Activated naive CD8-positive, alpha-beta T cell (primary cell): ENCODE measurements around the gene PIEZO2.
"Not testable (repeated sequence)": the region's sequence is repeated elsewhere in the genome, so short reads cannot be mapped to it uniquely, and the experiment has no call there.

Experiments used
- H3K27ac Mint-ChIP-seq: one replicate; pipeline ENCODE4 v1.8.0; 2021; ENCODE audit warnings: mixed read lengths
- H3K27me3 Mint-ChIP-seq: one replicate; pipeline ENCODE4 v1.8.0; 2021; ENCODE audit warnings: mixed read lengths
- H3K36me3 Mint-ChIP-seq: one replicate; pipeline ENCODE4 v1.8.0; 2021; ENCODE audit warnings: mixed read lengths
- H3K4me1 Mint-ChIP-seq: one replicate; pipeline ENCODE4 v1.8.0; 2021; ENCODE audit warnings: low read depth, mixed read lengths
- H3K4me3 Mint-ChIP-seq: one replicate; pipeline ENCODE4 v1.8.0; 2021; ENCODE audit warnings: mild to moderate bottlenecking, mixed read lengths
- H3K9me3 Mint-ChIP-seq: one replicate; pipeline ENCODE4 v1.8.0; 2021; ENCODE audit warnings: low read depth, mixed read lengths

PIEZO2 gene

DNA sequence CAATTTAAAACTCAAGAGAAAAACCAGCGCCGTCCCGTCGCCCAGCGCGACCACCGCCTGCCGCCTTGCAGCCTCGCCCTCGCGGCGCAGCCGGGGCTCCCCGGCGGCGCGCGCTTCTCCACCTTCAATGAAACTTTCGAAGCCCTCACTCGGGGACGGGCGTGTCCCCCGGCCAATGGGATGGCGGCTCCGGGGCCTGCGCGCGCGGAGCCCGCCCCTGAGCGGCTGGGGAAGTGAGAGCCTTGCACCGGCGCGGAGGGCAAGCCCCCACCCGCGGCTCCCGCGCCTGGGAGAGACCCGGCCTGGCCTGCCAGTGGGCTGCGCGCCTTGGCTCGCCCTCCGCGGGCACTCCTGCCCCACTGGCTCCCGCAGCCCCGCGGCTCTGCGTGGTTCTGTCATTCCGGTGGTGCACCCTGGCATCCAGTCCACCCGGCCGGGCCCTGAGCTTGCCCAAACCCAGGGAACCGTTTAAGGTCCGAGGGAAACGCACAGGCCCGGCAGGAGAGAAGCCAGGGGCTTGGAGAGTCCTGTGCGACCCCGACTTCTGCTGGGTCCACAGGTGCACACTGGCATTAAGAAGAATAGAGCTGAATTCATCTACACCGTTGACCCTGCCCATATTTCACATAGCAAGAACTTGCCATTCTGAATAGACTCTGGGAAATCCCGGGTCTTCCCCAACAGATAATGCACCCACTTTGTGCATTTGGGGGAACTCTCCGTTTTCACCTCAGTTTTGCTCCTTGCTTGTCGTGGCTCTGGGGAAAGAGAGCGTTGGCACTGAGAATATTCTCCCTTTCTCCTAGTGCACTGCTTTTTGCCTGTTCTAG lies at the start of gene PIEZO2:
PIEZO2 (minus strand) TSS at position 129 of the 830 bp plus-strand sequence. CDS start 981 bp downstream, outside the sequence.
- peaks cover 17% of the 10 kb centered on the region for H3K27me3 Mint-ChIP-seq
- no peak within 1 kb of the TSS for H3K4me3 Mint-ChIP-seq
- no peak within 1 kb of the TSS for H3K27ac Mint-ChIP-seq
- H3K36me3 Mint-ChIP-seq: no peaks in the 10 kb centered on the region
- H3K4me1 Mint-ChIP-seq: peaks cover 3% of the 10 kb centered on the region
- H3K9me3 Mint-ChIP-seq: no peaks in the 10 kb centered on the region

DNA sequence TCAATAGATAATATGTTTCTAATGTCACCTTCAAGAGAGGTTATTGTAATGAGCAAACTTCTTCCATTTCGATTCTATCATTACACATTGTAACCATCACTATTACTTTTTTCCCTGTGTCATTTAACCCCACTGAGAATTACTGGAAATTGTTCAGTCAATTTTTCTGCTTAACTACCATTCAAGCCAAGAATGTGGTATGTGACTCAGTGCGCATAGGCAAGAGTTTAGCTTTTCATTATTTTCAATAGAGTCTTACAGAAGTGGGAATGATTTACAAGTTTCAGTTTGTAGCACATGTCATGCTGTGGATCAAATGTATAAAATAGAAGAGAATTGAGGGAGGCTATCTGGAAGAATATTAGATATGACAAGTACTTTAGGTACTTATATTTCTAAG lies 34.3 kb upstream of the PIEZO2 start:
- Mint-ChIP-seq H3K4me1 (no peaks in the 10 kb centered on the region), H3K36me3 (no peaks in the 10 kb centered on the region), H3K27me3 (no peaks in the 10 kb centered on the region), H3K27ac (no peak overlapping the region), H3K4me3 (no peak overlapping the region), H3K9me3 (no peaks in the 10 kb centered on the region)

DNA sequence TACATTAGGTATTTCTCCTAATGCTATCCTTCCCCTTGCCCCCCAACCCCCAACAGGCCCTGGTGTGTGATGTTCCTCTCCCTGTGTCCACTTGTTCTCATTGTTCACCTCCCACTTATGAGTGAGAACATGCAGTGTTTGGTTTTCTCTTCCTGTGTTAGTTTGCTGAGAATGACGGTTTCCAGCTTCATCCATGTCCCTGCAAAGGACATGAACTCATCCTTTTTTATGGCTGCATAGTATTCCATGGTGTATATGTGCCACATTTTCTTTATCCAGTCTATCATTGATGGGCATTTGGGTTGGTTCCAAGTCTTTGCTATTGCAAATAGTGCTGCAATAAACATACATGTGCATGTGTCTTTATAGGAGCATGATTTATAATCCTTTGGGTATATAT lies 32.3 kb upstream of the PIEZO2 start:
- not testable (repeated sequence) for H3K36me3 Mint-ChIP-seq, H3K27ac Mint-ChIP-seq, H3K27me3 Mint-ChIP-seq, H3K4me3 Mint-ChIP-seq, H3K9me3 Mint-ChIP-seq, H3K4me1 Mint-ChIP-seq

DNA sequence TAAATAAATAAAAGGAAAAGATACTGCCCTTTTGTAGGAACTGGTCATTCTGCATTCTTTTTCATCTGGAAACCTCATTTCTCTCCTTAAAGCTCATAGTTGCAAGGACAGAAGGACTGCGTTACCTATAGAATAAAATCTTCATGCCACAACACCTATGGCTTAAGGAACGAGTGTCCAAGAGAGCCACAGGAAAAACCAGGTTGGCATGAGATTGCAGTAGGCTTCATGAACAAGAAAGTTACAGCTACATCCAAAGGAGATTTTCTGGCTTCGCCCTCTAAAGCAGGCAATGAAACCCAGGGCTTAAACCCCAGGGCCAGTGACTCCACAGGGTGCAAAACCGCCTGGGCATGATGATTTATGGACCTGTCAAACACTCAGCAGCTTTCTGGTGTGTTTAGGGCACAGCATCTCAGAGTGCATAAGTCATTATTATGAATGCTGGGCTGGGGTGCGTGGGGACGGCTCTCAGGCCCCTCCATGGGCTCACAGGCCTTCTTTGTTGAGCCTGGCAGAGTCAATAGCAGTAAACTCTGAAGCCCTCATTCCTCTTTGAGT lies 30.7 kb upstream of the PIEZO2 start:
- no peaks in the 10 kb centered on the region for H3K36me3 Mint-ChIP-seq
- H3K27me3 Mint-ChIP-seq: no peaks in the 10 kb centered on the region
- H3K4me1 Mint-ChIP-seq: no peaks in the 10 kb centered on the region
- H3K9me3 Mint-ChIP-seq: no peaks in the 10 kb centered on the region
- H3K4me3 Mint-ChIP-seq: no peak overlapping the region
- H3K27ac Mint-ChIP-seq: no peak overlapping the region

DNA sequence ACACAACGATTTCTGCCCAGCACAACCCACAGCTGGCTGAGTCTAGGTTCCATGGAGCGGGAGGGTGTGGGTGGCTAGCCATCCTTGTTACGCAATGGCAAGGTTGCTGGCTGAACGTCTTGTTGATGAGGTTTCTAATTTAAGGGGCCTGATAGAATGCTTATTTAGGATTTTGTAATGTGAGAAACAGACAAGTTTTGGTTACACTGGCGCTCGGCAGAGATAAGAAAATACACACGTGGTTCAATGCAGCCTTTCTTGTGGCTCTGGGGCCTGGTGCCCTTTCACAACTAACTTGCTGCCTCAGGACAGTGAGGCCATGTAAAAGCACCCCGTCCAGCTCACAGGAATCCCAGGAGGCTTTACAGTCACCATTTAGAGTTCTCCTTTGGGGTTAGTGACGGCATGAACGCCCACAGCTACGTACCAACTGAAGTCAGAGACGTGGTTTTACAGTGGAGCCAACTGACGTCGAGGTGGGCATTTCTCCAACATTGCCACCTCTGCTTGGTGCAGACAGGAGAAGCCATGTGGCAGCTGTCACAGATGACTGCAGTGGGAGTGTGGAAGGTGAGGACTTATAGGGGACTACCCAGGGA lies 29.7 kb upstream of the PIEZO2 start:
- Mint-ChIP-seq H3K27ac (no peak overlapping the region), H3K36me3 (no peaks in the 10 kb centered on the region), H3K27me3 (no peaks in the 10 kb centered on the region), H3K4me1 (no peaks in the 10 kb centered on the region), H3K9me3 (no peaks in the 10 kb centered on the region), H3K4me3 (no peak overlapping the region)

- Mint-ChIP-seq H3K27ac (no peak overlapping the region), H3K9me3 (no peaks in the 10 kb centered on the region), H3K27me3 (no peaks in the 10 kb centered on the region), H3K36me3 (no peaks in the 10 kb centered on the region), H3K4me1 (no peaks in the 10 kb centered on the region), H3K4me3 (no peak overlapping the region)
Measured at GRCh38 chr18:11177382-11177781, 28.0 kb upstream of the PIEZO2 start.

DNA sequence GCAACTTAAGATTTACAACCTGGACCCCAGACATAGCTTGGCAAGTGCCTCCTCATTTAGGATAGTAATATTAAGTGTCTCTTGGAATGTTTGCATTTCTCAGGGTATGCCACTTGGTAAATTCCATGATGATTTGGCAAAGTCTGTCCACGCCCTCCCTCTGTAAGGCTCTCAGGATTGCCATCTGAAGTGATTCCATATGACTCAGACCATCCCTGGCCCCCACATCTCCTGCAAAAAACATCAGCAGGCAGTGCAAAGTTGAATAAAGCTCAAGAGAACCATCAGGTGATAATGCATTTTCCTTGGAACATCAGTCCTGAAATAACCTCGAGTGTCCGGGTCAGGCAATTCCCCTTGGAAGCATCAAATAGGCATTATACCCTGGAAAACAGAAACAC lies 27.1 kb upstream of the PIEZO2 start:
- no peak overlapping the region for H3K4me3 Mint-ChIP-seq

GRCh38 chr18:11175266-11175979 lies 26.1 kb upstream of the PIEZO2 start:
- Mint-ChIP-seq H3K36me3 (no peaks in the 10 kb centered on the region), H3K4me1 (no peaks in the 10 kb centered on the region), H3K27ac (no peak overlapping the region), H3K9me3 (no peaks in the 10 kb centered on the region), H3K27me3 (peaks cover 2% of the 10 kb centered on the region), H3K4me3 (no peak overlapping the region)

More for the DNA sequence above, 27.1 kb upstream of the PIEZO2 start:
- H3K9me3 Mint-ChIP-seq: no peaks in the 10 kb centered on the region
- H3K27ac Mint-ChIP-seq: no peak overlapping the region
- H3K36me3 Mint-ChIP-seq: no peaks in the 10 kb centered on the region
- H3K27me3 Mint-ChIP-seq: peaks cover 2% of the 10 kb centered on the region
- H3K4me1 Mint-ChIP-seq: no peaks in the 10 kb centered on the region

GRCh38 chr18:11174179-11174578 lies 24.8 kb upstream of the PIEZO2 start:
- H3K4me3 Mint-ChIP-seq, H3K27me3 Mint-ChIP-seq, H3K4me1 Mint-ChIP-seq, H3K36me3 Mint-ChIP-seq, H3K27ac Mint-ChIP-seq, H3K9me3 Mint-ChIP-seq: not testable (repeated sequence)

DNA sequence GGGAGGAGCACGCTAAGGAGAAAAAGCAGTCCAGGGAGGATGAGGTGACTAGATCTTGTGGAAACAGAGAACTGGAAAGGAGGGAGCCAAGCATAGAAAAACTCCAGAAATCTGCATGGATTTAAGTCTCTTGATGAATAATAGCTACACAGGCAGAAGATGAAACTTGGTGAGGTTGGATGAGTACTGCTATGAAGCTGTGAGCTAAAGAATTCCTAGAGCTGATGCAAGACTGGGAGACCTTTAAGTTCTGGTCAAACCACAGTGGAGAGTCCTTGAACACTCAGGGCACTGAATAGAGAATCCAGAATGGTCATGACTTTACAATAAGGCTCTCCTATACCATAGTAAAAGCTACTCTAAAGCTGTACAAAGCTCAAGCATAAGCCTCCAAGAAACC lies 18.4 kb upstream of the PIEZO2 start:
- no peaks in the 10 kb centered on the region for H3K4me1 Mint-ChIP-seq
- H3K4me3 Mint-ChIP-seq: no peak overlapping the region
- peaks cover 6% of the 10 kb centered on the region for H3K27me3 Mint-ChIP-seq
- H3K36me3 Mint-ChIP-seq: no peaks in the 10 kb centered on the region
- no peaks in the 10 kb centered on the region for H3K9me3 Mint-ChIP-seq
- no peak overlapping the region for H3K27ac Mint-ChIP-seq

DNA sequence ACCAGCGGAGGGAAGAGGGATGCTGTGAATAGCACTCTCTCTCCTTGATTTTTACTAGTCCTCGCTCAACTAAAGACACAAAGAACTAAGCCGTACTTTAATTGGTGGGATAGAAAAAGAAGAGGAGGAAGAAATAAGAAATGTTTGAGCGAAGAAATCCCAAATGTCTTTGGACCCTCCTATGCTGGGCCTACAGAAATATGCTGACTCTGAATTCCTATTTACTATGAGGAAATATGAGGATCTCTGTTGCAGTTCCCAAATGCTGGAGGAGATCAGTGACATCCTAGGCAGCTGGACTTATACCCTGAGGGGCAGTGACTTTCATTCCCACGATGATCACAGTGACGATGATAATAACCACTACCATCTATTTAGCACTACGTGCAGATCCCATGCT lies 16.6 kb upstream of the PIEZO2 start:
- Mint-ChIP-seq H3K36me3 (no peaks in the 10 kb centered on the region), H3K9me3 (no peaks in the 10 kb centered on the region), H3K4me1 (no peaks in the 10 kb centered on the region), H3K27me3 (peaks cover 5% of the 10 kb centered on the region), H3K4me3 (no peak overlapping the region), H3K27ac (no peak overlapping the region)

DNA sequence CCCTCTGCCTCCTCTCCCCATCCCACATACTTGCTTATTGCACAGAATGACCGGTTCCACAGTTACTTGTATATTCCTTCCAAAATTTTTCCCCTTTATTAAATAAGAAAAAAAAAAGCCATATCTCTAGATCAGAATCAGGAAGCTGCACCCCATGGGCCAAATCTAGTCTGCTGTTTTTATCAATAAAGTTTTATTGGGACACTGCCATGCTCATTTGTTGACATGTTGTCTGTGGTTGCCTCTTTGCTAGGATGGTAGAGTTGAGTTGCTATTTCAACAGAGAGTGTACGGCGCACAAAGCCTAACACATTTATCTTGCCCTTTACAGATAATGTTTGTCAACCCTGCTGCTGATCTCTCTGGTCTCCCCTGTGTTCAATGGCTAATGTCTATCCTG lies 15.8 kb upstream of the PIEZO2 start:
- no peaks in the 10 kb centered on the region for H3K9me3 Mint-ChIP-seq
- peaks cover 5% of the 10 kb centered on the region for H3K27me3 Mint-ChIP-seq
- H3K27ac Mint-ChIP-seq: no peak overlapping the region
- H3K36me3 Mint-ChIP-seq: no peaks in the 10 kb centered on the region
- H3K4me3 Mint-ChIP-seq: no peak overlapping the region
- H3K4me1 Mint-ChIP-seq: no peaks in the 10 kb centered on the region

DNA sequence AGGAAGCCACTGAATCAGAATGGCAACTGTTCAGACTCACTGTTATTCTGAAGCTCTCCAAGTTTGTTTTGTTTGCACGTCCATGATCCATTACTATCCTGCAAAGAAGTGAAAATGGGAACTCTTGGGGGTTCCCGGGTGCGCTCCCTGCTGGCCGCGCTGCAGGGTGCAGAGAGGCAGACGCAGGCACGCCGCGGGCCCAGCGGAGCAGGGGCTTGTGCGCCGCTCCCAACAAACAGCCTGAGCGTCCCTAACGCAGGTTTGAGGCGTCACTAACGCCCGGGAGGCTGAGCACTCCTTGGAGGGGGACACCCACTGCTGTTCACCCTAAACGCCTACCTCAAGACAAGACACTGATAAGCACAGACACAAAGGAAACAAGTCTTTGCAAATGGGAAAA lies 14.3 kb upstream of the PIEZO2 start:
- Mint-ChIP-seq H3K36me3 (no peaks in the 10 kb centered on the region), H3K9me3 (no peaks in the 10 kb centered on the region), H3K4me3 (no peak overlapping the region), H3K27ac (no peak overlapping the region), H3K27me3 (peaks cover 6% of the 10 kb centered on the region), H3K4me1 (no peaks in the 10 kb centered on the region)

DNA sequence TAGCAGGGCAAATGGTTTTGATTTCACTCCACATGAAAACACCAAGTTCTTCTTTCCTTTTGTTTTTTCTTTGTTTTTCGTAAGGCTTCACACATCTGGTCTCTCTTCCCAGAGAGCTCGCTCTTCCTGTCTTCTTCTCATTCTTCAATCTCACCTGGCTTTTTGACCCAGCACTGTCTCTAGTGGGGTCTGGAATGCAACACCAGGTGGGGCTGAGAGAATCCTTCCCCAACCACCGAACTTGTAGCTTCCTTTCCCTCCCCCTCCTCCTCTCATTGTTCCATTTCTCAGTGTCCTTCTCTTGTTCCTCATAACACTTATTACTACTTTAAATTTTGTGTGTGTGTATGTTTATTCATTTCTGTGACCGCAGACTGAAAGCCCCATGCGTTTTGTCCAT lies 13.5 kb upstream of the PIEZO2 start:
- Mint-ChIP-seq H3K4me1 (no peaks in the 10 kb centered on the region), H3K4me3 (no peak overlapping the region), H3K27me3 (peaks cover 6% of the 10 kb centered on the region), H3K27ac (no peak overlapping the region), H3K9me3 (no peaks in the 10 kb centered on the region), H3K36me3 (no peaks in the 10 kb centered on the region)

DNA sequence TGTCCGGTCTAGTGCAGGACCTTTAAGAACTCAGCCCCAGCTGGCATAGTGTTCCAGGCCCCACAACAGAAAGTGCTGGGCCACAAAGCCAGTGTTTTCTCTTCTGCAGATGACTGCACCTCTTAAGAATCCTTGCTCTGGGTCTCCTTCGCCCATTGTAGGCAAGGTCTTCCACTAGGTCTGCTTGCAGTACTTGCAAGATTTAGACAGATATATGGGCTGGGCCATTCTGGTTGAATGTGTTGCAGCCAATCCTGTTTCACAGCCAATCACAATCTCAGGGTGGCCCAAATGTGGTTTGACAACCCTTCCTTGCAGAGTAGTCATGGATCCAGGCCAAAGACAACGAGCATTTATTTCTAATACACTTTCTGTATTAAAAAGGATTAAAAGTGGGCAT lies 13.1 kb upstream of the PIEZO2 start:
- Mint-ChIP-seq H3K9me3 (no peaks in the 10 kb centered on the region), H3K27me3 (peaks cover 3% of the 10 kb centered on the region), H3K4me1 (no peaks in the 10 kb centered on the region), H3K4me3 (no peak overlapping the region), H3K36me3 (no peaks in the 10 kb centered on the region), H3K27ac (no peak overlapping the region)
